Mesenchymal stem cell (in vitro differentiated cells and primary cell): Measurements from ENCODE around the gene CNOT6L.

Experiments used
- DNase-seq: peaks from one replicate; pipeline ENCODE4 v3.0.0-alpha.2; 2013
- H2AFZ ChIP-seq: one replicate; pipeline ENCODE4 v1.6.1; 2013; ENCODE audit warnings: low read depth, mild to moderate bottlenecking, control low read depth, inconsistent platforms, low read length, moderate library complexity
- H2AK5ac ChIP-seq: 2 replicates; pipeline ENCODE4 v1.6.1; 2013; ENCODE audit warnings: low read length, moderate library complexity, mild to moderate bottlenecking, inconsistent platforms; ENCODE audit not compliant: severe bottlenecking
- H2BK120ac ChIP-seq: one replicate; pipeline ENCODE4 v1.6.1; 2013; ENCODE audit warnings: low read depth, mild to moderate bottlenecking, inconsistent platforms, low read length, moderate library complexity
- H2BK12ac ChIP-seq, 2 experiments: one replicate each; pipeline ENCODE4 v1.6.1; 2013; ENCODE audit warnings: inconsistent platforms in 2 of 2, low read length in 2 of 2, mild to moderate bottlenecking in 2 of 2, moderate library complexity in 2 of 2, control low read depth in 1 of 2
- H2BK15ac ChIP-seq: one replicate; pipeline ENCODE4 v1.6.1; 2013; ENCODE audit warnings: mild to moderate bottlenecking, low read depth, inconsistent platforms; ENCODE audit not compliant: poor library complexity, severe bottlenecking
- H2BK5ac ChIP-seq: 2 replicates; pipeline ENCODE4 v1.6.1; 2013; ENCODE audit warnings: low read depth, mild to moderate bottlenecking, low read length, control low read depth, inconsistent platforms; ENCODE audit not compliant: poor library complexity, severe bottlenecking
- H3K14ac ChIP-seq, 2 experiments: one replicate each; pipeline ENCODE4 v1.6.1; 2013; ENCODE audit warnings: inconsistent platforms in 2 of 2, low read length in 2 of 2, control low read depth in 1 of 2, mild to moderate bottlenecking in 1 of 2, moderate library complexity in 1 of 2
- H3K18ac ChIP-seq, 2 experiments: one replicate each; pipeline ENCODE4 v1.6.1; 2013; ENCODE audit warnings: inconsistent platforms in 2 of 2, low read length in 2 of 2, control low read depth in 1 of 2, low read depth in 1 of 2, mild to moderate bottlenecking in 1 of 2
- H3K23ac ChIP-seq, 2 experiments: one replicate each; pipeline ENCODE4 v1.6.1; 2013; ENCODE audit warnings: inconsistent platforms in 2 of 2, low read length in 2 of 2, mild to moderate bottlenecking in 2 of 2, moderate library complexity in 2 of 2, control low read depth in 1 of 2
- H3K27ac ChIP-seq: 2 replicates; pipeline ENCODE4 v1.5.1; 2013; ENCODE audit warnings: mild to moderate bottlenecking, moderate library complexity, low read length, control low read depth, inconsistent platforms; ENCODE audit not compliant: poor library complexity, severe bottlenecking
- H3K27me3 ChIP-seq, 2 experiments: 2 replicates each; pipeline versions ENCODE4 v1.6.1 to v1.7.0; 2013; ENCODE audit warnings: low read length in 2 of 2, mild to moderate bottlenecking in 2 of 2, moderate library complexity in 2 of 2, control low read depth in 1 of 2, inconsistent platforms in 1 of 2; ENCODE audit not compliant: control insufficient read depth in 1 of 2, insufficient read depth in 1 of 2
- H3K36me3 ChIP-seq, 2 experiments: 2 replicates each; pipeline versions ENCODE4 v1.6.1 to v1.7.0; 2013; ENCODE audit warnings: low read length in 2 of 2, control low read depth in 1 of 2, inconsistent platforms in 1 of 2, low read depth in 1 of 2, mild to moderate bottlenecking in 1 of 2; ENCODE audit not compliant: insufficient read depth in 2 of 2, control insufficient read depth in 1 of 2
- H3K4ac ChIP-seq, 2 experiments: one replicate each; pipeline ENCODE4 v1.6.1; 2013; ENCODE audit warnings: inconsistent platforms in 2 of 2, low read length in 2 of 2, mild to moderate bottlenecking in 2 of 2, moderate library complexity in 2 of 2, control low read depth in 1 of 2, low read depth in 1 of 2
- H3K4me1 ChIP-seq: 2 replicates; pipeline ENCODE4 v1.6.1; 2013; ENCODE audit warnings: low read depth, low read length, control low read depth; ENCODE audit not compliant: control insufficient read depth, insufficient read depth
- H3K4me2 ChIP-seq: 2 replicates; pipeline ENCODE4 v1.6.1; 2013; ENCODE audit warnings: low read length, mild to moderate bottlenecking, inconsistent platforms; ENCODE audit not compliant: poor library complexity, severe bottlenecking
- H3K4me3 ChIP-seq, 2 experiments: 2 replicates each; pipeline versions ENCODE4 v1.5.1 to v1.7.0; 2013; ENCODE audit warnings: low read length in 2 of 2, mild to moderate bottlenecking in 2 of 2, control low read depth in 1 of 2, low read depth in 1 of 2; ENCODE audit not compliant: insufficient read depth in 1 of 2
- H3K79me1 ChIP-seq: replicated peaks from 2 replicates; pipeline ENCODE4 v1.6.1; 2013; ENCODE audit warnings: mild to moderate bottlenecking, control low read depth, low read length, inconsistent platforms; ENCODE audit not compliant: poor library complexity, severe bottlenecking
- H3K9ac ChIP-seq: 2 replicates; pipeline ENCODE4 v1.7.0; 2013; ENCODE audit warnings: mild to moderate bottlenecking, low read length, moderate library complexity
- H3K9me3 ChIP-seq: 2 replicates; pipeline ENCODE4 v1.7.0; 2013; ENCODE audit warnings: mild to moderate bottlenecking, low read length; ENCODE audit not compliant: control insufficient read depth
- H4K8ac ChIP-seq: one replicate; pipeline ENCODE4 v1.6.1; 2013; ENCODE audit warnings: inconsistent platforms, mild to moderate bottlenecking, low read length, moderate library complexity
- H4K91ac ChIP-seq: one replicate; pipeline ENCODE4 v1.6.1; 2013; ENCODE audit warnings: mild to moderate bottlenecking, low read length, inconsistent platforms
- WGBS: methylation state at CpG from one replicate; pipeline ENCODE4 v1.1.7; 2013; ENCODE audit warnings: mixed read lengths; 5-methylcytosine and 5-hydroxymethylcytosine counted together

The CNOT6L gene

GRCh38 chr4:77800483-77801259 is 18.5 kb downstream of the CNOT6L start:
- Histone ChIP-seq H3K9ac (no peak overlapping the region), H2BK5ac (no peak overlapping the region), H3K9me3 (no peaks in the 10 kb centered on the region), H3K4me1 (peaks cover 6% of the 10 kb centered on the region), H3K23ac (no peak overlapping the region), H3K36me3 (no peaks in the 10 kb centered on the region), H3K27ac (no peak overlapping the region), H3K14ac (no peak overlapping the region), H4K91ac (no peak overlapping the region), H2AFZ (no peak overlapping the region), H3K4me2 (no peak overlapping the region), H2AK5ac (no peak overlapping the region), H3K18ac (no peak overlapping the region), H4K8ac (no peak overlapping the region), H3K79me1 (peaks cover 12% of the 10 kb centered on the region), H3K4ac (no peak overlapping the region), H3K4me3 (no peak overlapping the region), H3K27me3 (no peaks in the 10 kb centered on the region), H2BK15ac (no peak overlapping the region), H2BK120ac (no peak overlapping the region), H2BK12ac (no peak overlapping the region)
- DNase-seq = no peak
- 91% methylated on average over 1 of the region's 2 CpGs for WGBS

- Histone ChIP-seq H2AK5ac (no peak overlapping the region), H3K4me2 (no peak overlapping the region), H2BK5ac (no peak overlapping the region), H3K79me1 (peaks cover 12% of the 10 kb centered on the region), H3K9ac (no peak overlapping the region), H2BK12ac (no peak overlapping the region), H2BK15ac (no peak overlapping the region), H4K8ac (no peak overlapping the region), H2BK120ac (no peak overlapping the region), H3K14ac (no peak overlapping the region), H3K4me3 (no peak overlapping the region), H3K23ac (no peak overlapping the region), H3K27me3 (no peaks in the 10 kb centered on the region), H3K4me1 (peaks cover 6% of the 10 kb centered on the region), H3K27ac (no peak overlapping the region), H3K4ac (no peak overlapping the region), H3K9me3 (no peaks in the 10 kb centered on the region), H3K36me3 (no peaks in the 10 kb centered on the region), H4K91ac (no peak overlapping the region), H3K18ac (no peak overlapping the region), H2AFZ (no peak overlapping the region)
- WGBS = 100% methylated on average over 1 of the region's 2 CpGs
- no peak for DNase-seq
Observed at GRCh38 chr4:77800077-77800476, 19.1 kb downstream of the CNOT6L start.

GRCh38 chr4:77798385-77798784 is 20.8 kb downstream of the CNOT6L start:
- Histone ChIP-seq H2AFZ (no peak overlapping the region), H3K4me3 (no peak overlapping the region), H3K36me3 (no peaks in the 10 kb centered on the region), H2BK5ac (no peak overlapping the region), H4K91ac (no peak overlapping the region), H3K14ac (no peak overlapping the region), H3K18ac (no peak overlapping the region), H3K4ac (no peak overlapping the region), H3K4me1 (peaks cover 6% of the 10 kb centered on the region), H2BK120ac (no peak overlapping the region), H4K8ac (no peak overlapping the region), H3K79me1 (peaks cover 14% of the 10 kb centered on the region), H2AK5ac (no peak overlapping the region), H3K9me3 (no peaks in the 10 kb centered on the region), H2BK12ac (no peak overlapping the region), H3K27me3 (no peaks in the 10 kb centered on the region), H2BK15ac (no peak overlapping the region), H3K9ac (no peak overlapping the region), H3K4me2 (no peak overlapping the region), H3K27ac (no peak overlapping the region), H3K23ac (no peak overlapping the region)
- 98% methylated on average over 5 of the region's 5 CpGs for WGBS
- DNase-seq = no peak

GRCh38 chr4:77797239-77797638 is 21.9 kb downstream of the CNOT6L start:
- no peak overlapping the region for H4K8ac ChIP-seq

More at GRCh38 chr4:77797239-77797638, 21.9 kb downstream of the CNOT6L start:
- Histone ChIP-seq H2BK12ac (no peak overlapping the region), H3K27ac (no peak overlapping the region), H3K4ac (no peak overlapping the region), H2AK5ac (no peak overlapping the region), H3K18ac (no peak overlapping the region), H3K23ac (no peak overlapping the region), H2BK5ac (no peak overlapping the region), H3K4me3 (no peak overlapping the region), H3K27me3 (no peaks in the 10 kb centered on the region), H3K4me1 (peaks cover 8% of the 10 kb centered on the region), H3K14ac (no peak overlapping the region), H3K79me1 (peaks cover 18% of the 10 kb centered on the region), H2BK120ac (no peak overlapping the region), H3K36me3 (no peaks in the 10 kb centered on the region), H2AFZ (no peak overlapping the region), H3K4me2 (no peak overlapping the region), H4K91ac (no peak overlapping the region), H2BK15ac (no peak overlapping the region), H3K9ac (no peak overlapping the region), H3K9me3 (no peaks in the 10 kb centered on the region)
- no peak for DNase-seq
